Upper lobe of right lung (tissue), 1 donor: ENCODE data around the gene AP4B1. TPM values are rescaled to one million over a fixed set of nuclear protein-coding genes. Genes with fewer than 3 reads are reported as not detected.
A peak's percentile ranks its signal among the peaks of the same experiment; 100 is the strongest.

Source experiments
- ATAC-seq: fragments of 200-7000 bp; cut with Tn5 transposase; one replicate; pipeline ENCODE4 v1.9.1; 2020; ENCODE audit warnings: mild to moderate bottlenecking, moderate library complexity
- DNase-seq: peaks from one replicate; pipeline ENCODE4 v3.0.0-alpha.2; 2020
- H3K27ac ChIP-seq: fragments of 200-600 bp; one replicate; pipeline ENCODE4 v1.8.0; 2022
- H3K27me3 ChIP-seq: fragments of 200-600 bp; one replicate; pipeline ENCODE4 v1.8.0; 2022; ENCODE audit warnings: mild to moderate bottlenecking
- H3K36me3 ChIP-seq: fragments of 200-600 bp; one replicate; pipeline ENCODE4 v1.8.0; 2022
- H3K4me1 ChIP-seq: fragments of 200-600 bp; one replicate; pipeline ENCODE4 v1.8.0; 2022
- H3K4me3 ChIP-seq: fragments of 200-600 bp; one replicate; pipeline ENCODE4 v1.8.0; 2022; ENCODE audit warnings: mild to moderate bottlenecking
- H3K9me3 ChIP-seq: fragments of 200-600 bp; one replicate; pipeline ENCODE4 v1.8.0; 2022
- intact Hi-C: fragments of 100-400 bp; cut with DNase I; formaldehyde crosslinking; loops from one replicate; pipeline ENCODE4 v1.11.0; 2022
- total RNA-seq: library from RNA; stranded (reverse); fragmentation: NEBNext Ultra II Directional; extraction: Animal tissue kit (Norgen Biotek cat#: 25700); gene quantifications from one replicate; pipeline ENCODE4 v1.2.1, GENCODE V29; 2021
- TF ChIP-seq, protein P1 (sequence below): fragments of 200-600 bp; IDR thresholded peaks from one replicate; pipeline ENCODE4 v1.8.0; 2022; ENCODE audit warnings: antibody characterized with exemption
- donor health status: DM: no; HTN: yes; CAD: no; lungs with severe emphysema.

Gene AP4B1
- total RNA-seq, 1 donor from 2014 or later, result 16.1 TPM

- intact Hi-C loops, result loop anchor here (10.0 kb wide), 1 partner anchor 57 kb away; no protein-coding TSS in a partner anchor
- peaks cover 16% of the 10 kb centered on the region for H3K36me3 ChIP-seq
- no peak overlapping the region for H3K27ac ChIP-seq
- TF ChIP-seq, protein P1, sequence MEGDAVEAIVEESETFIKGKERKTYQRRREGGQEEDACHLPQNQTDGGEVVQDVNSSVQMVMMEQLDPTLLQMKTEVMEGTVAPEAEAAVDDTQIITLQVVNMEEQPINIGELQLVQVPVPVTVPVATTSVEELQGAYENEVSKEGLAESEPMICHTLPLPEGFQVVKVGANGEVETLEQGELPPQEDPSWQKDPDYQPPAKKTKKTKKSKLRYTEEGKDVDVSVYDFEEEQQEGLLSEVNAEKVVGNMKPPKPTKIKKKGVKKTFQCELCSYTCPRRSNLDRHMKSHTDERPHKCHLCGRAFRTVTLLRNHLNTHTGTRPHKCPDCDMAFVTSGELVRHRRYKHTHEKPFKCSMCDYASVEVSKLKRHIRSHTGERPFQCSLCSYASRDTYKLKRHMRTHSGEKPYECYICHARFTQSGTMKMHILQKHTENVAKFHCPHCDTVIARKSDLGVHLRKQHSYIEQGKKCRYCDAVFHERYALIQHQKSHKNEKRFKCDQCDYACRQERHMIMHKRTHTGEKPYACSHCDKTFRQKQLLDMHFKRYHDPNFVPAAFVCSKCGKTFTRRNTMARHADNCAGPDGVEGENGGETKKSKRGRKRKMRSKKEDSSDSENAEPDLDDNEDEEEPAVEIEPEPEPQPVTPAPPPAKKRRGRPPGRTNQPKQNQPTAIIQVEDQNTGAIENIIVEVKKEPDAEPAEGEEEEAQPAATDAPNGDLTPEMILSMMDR, result no peak
- H3K27me3 ChIP-seq, result no peaks in the 10 kb centered on the region
- no peak overlapping the region for H3K4me3 ChIP-seq
- H3K9me3 ChIP-seq, result no peaks in the 10 kb centered on the region
- ATAC-seq (no peak), DNase-seq (no peak)
- H3K4me1 ChIP-seq, result no peaks in the 10 kb centered on the region
Observed at GRCh38 chr1:113891631-113892220, 12.9 kb downstream of the AP4B1 start.

DNA sequence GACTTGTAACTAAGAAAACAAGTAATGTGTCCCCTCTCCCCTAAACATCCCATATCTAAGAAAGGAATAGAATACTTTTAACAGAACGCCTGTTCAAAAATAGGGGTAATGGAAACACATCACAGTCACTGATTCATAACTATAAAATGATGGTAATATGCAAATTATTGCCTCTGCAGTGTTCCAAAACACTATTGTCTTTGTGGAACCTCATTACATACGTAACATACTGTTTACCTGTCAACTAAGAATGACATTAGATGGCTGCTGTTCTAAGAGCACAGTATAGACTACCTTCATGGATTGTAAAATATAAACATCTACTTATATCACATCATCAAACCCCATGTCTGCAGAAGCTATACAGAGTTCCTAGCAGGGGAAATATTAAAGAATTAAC is 13.8 kb downstream of the AP4B1 start:
- no peak overlapping the region for H3K27ac ChIP-seq
- no peak overlapping the region for H3K4me3 ChIP-seq
- DNase-seq, result no peak
- H3K36me3 ChIP-seq, result peaks cover 11% of the 10 kb centered on the region
- no peaks in the 10 kb centered on the region for H3K9me3 ChIP-seq
- no peaks in the 10 kb centered on the region for H3K27me3 ChIP-seq
- intact Hi-C loops, result loop anchor here (10.0 kb wide), 1 partner anchor 56 kb away; no protein-coding TSS in a partner anchor
- no peak for ATAC-seq
- TF ChIP-seq, protein P1, result no peak
- no peaks in the 10 kb centered on the region for H3K4me1 ChIP-seq

- ATAC-seq (peak; percentile 86), DNase-seq (no peak)
- no peaks in the 10 kb centered on the region for H3K9me3 ChIP-seq
- no peaks in the 10 kb centered on the region for H3K4me1 ChIP-seq
- intact Hi-C loops, result no loop called here
- no peaks in the 10 kb centered on the region for H3K27me3 ChIP-seq
- H3K36me3 ChIP-seq, result no peaks in the 10 kb centered on the region
- TF ChIP-seq, protein P1, result no peak
- H3K27ac ChIP-seq, result no peak within 1 kb of the TSS
- H3K4me3 ChIP-seq, result no peak within 1 kb of the TSS
Observed at GRCh38 chr1:113887402-113888175, 17.0 kb downstream of the AP4B1 start, which contains the start of gene BCL2L15. Gene BCL2L15 (minus strand): TSS chr1:113887581. CDS start chr1:113887375, 206 bp downstream.

- H3K4me3 ChIP-seq, result no peak overlapping the region
- H3K9me3 ChIP-seq, result no peaks in the 10 kb centered on the region
- TF ChIP-seq, protein P1, result no peak
- no peak overlapping the region for H3K27ac ChIP-seq
- H3K4me1 ChIP-seq, result no peaks in the 10 kb centered on the region
- intact Hi-C loops, result no loop called here
- DNase-seq, result no peak
- H3K36me3 ChIP-seq, result no peaks in the 10 kb centered on the region
- ATAC-seq, result peak; percentile 74
- H3K27me3 ChIP-seq, result no peaks in the 10 kb centered on the region
Observed at GRCh38 chr1:113886417-113887401, 17.9 kb downstream of the AP4B1 start.

GRCh38 chr1:113881661-113882060 is 22.9 kb downstream of the AP4B1 start:
- Histone ChIP-seq H3K4me1 (no peaks in the 10 kb centered on the region), H3K36me3 (no peaks in the 10 kb centered on the region), H3K27ac (no peak overlapping the region), H3K4me3 (no peak overlapping the region), H3K9me3 (no peaks in the 10 kb centered on the region), H3K27me3 (no peaks in the 10 kb centered on the region)
- intact Hi-C loops, result no loop called here
- TF ChIP-seq, protein P1, result no peak
- no peak for ATAC-seq
- no peak for DNase-seq
